GM18868 (cell line): ENCODE results near the gene NRN1L.
A peak's percentile ranks its signal among the peaks of the same experiment; 100 is the strongest.
"Not testable (repeated sequence)": the region's sequence is repeated elsewhere in the genome, so short reads cannot be mapped to it uniquely, and the experiment has no call there.

Experiments
- ATAC-seq: cut with Tn5 transposase; IDR thresholded peaks from one replicate; pipeline ENCODE4 v1.9.1; 2021; ENCODE audit warnings: mild to moderate bottlenecking, moderate library complexity; ENCODE audit not compliant: unreplicated experiment

The NRN1L gene

GRCh38 chr16:67860589-67861398 lies 23.9 kb upstream of the NRN1L start:
- no peak for ATAC-seq

GRCh38 chr16:67861877-67862276 lies 22.8 kb upstream of the NRN1L start:
- no peak for ATAC-seq

GRCh38 chr16:67862623-67863583 lies 21.8 kb upstream of the NRN1L start:
- ATAC-seq: no peak

GRCh38 chr16:67864044-67864443 lies 20.6 kb upstream of the NRN1L start:
- ATAC-seq: not testable (repeated sequence)

- ATAC-seq: no peak
Measured at GRCh38 chr16:67864594-67864993, 20.1 kb upstream of the NRN1L start.

GRCh38 chr16:67865318-67865717 lies 19.4 kb upstream of the NRN1L start:
- no peak for ATAC-seq

- no peak for ATAC-seq
Measured at GRCh38 chr16:67868290-67868689, 16.4 kb upstream of the NRN1L start.

GRCh38 chr16:67869653-67870052 lies 15.0 kb upstream of the NRN1L start:
- no peak for ATAC-seq

GRCh38 chr16:67871256-67871655 lies 13.4 kb upstream of the NRN1L start:
- ATAC-seq: no peak

- no peak for ATAC-seq
Measured at GRCh38 chr16:67872131-67872630, 12.5 kb upstream of the NRN1L start.

GRCh38 chr16:67872631-67873434 lies 11.9 kb upstream of the NRN1L start, which contains the start of gene EDC4:
EDC4 (plus strand) TSS chr16:67873052; CDS start chr16:67873262, 210 bp downstream.
- ATAC-seq: peak; percentile 77

- ATAC-seq: no peak
Measured at GRCh38 chr16:67873435-67874370, 11.0 kb upstream of the NRN1L start.

- no peak for ATAC-seq
Measured at GRCh38 chr16:67874372-67874771, 10.3 kb upstream of the NRN1L start.

GRCh38 chr16:67877064-67877463 lies 7.6 kb upstream of the NRN1L start:
- ATAC-seq: no peak

- ATAC-seq: no peak
Measured at GRCh38 chr16:67878232-67878631, 6.5 kb upstream of the NRN1L start.

GRCh38 chr16:67878846-67879245 lies 5.8 kb upstream of the NRN1L start:
- no peak for ATAC-seq

- ATAC-seq: no peak
Measured at GRCh38 chr16:67879462-67879861, 5.2 kb upstream of the NRN1L start.

- ATAC-seq: no peak
Measured at GRCh38 chr16:67879936-67880335, 4.7 kb upstream of the NRN1L start.

- no peak for ATAC-seq
Measured at GRCh38 chr16:67880584-67880983, 4.1 kb upstream of the NRN1L start.
